ENCODE results near the gene RASAL2. TPM values are rescaled to one million over a fixed set of nuclear protein-coding genes. Genes with fewer than 3 reads are reported as not detected.
"Not testable (repeated sequence)": the region's sequence is repeated elsewhere in the genome, so short reads cannot be mapped to it uniquely, and the experiment has no call there.

RASAL2 gene
- total and polyA plus RNA-seq, 4 donors: 21.6 to 32.6 (median 28.7) TPM

- 91% methylated on average over 1 of the region's 4 CpGs for WGBS (ENCODE audit: insufficient coverage)
- H3K27me3 ChIP-seq (ENCODE audit: control insufficient read depth, insufficient read depth, low read length); H3K4me3 ChIP-seq (ENCODE audit: low read depth, low read length); H3K27ac ChIP-seq (ENCODE audit: low read depth, low read length); H3K36me3 ChIP-seq (ENCODE audit: control insufficient read depth, insufficient read depth, low read length); H3K4me1 ChIP-seq (ENCODE audit: control insufficient read depth, insufficient read depth, low read length); DNase-seq (ENCODE audit: low read depth in 4 of 6, low spot score in 6 of 6); H3K9me3 ChIP-seq (ENCODE audit: control insufficient read depth, insufficient read depth, low read length): not testable (repeated sequence)
Observed at GRCh38 chr1:178202095-178202494, 108.2 kb downstream of the RASAL2 start.

DNA sequence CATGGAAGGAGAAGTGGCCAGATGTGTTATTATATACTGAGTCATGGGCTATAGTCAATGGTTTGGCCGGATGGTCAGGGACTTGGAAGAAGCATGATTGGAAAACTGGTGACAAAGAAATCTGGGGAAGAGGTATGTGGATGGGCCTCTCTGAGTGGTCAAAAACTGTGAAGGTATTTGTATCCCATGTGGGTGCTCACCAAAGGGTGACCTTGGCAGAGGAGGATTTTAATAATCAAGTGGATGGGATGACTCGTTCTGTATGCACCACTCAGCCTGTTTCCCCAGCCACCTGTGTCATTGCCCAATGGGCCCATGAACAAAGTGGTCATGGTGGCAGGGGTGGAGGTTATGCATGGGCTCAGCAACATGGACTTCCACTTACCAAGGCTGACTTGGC lies 108.6 kb downstream of the RASAL2 start:
- 100% methylated on average over 2 of the region's 2 CpGs for WGBS (ENCODE audit: insufficient coverage)
- not testable (repeated sequence) for H3K27ac ChIP-seq (ENCODE audit: low read depth, low read length); DNase-seq (ENCODE audit: low read depth in 4 of 6, low spot score in 6 of 6); H3K36me3 ChIP-seq (ENCODE audit: control insufficient read depth, insufficient read depth, low read length); H3K4me1 ChIP-seq (ENCODE audit: control insufficient read depth, insufficient read depth, low read length); H3K9me3 ChIP-seq (ENCODE audit: control insufficient read depth, insufficient read depth, low read length); H3K4me3 ChIP-seq (ENCODE audit: low read depth, low read length); H3K27me3 ChIP-seq (ENCODE audit: control insufficient read depth, insufficient read depth, low read length)

DNA sequence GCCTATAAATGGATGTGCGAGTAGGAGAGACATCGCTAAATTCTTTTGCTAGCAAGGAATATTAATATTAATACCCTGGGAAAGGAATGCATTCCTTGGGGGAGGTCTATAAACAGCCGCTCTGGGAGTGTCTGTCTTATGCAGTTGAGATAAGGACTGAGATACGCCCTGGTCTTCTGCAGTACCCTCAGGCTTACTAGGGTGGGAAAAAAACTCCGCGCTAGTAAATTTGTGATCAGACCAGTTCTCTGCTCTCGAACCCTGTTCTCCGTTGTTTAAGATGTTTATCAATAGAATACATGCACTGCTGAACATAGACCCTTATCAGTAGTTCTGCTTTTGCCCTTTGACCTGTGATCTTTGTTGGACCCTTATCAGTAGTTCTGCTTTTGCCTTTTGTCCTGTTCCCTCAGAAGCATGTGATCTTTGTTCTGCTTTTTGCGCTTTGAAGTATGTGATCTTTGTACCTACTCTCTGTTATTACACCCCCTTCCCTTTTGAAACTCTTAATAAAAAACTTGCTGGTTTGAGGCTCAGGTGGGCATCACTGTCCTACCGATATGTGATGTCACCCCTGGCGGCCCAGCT lies 114.5 kb downstream of the RASAL2 start:
- not testable (repeated sequence) for DNase-seq (ENCODE audit: low read depth in 4 of 6, low spot score in 6 of 6); H3K4me3 ChIP-seq (ENCODE audit: low read depth, low read length); H3K27me3 ChIP-seq (ENCODE audit: control insufficient read depth, insufficient read depth, low read length); H3K36me3 ChIP-seq (ENCODE audit: control insufficient read depth, insufficient read depth, low read length); H3K27ac ChIP-seq (ENCODE audit: low read depth, low read length); H3K4me1 ChIP-seq (ENCODE audit: control insufficient read depth, insufficient read depth, low read length)
- 100% methylated on average over 5 of the region's 11 CpGs for WGBS (ENCODE audit: insufficient coverage)
- peaks cover 13% of the 10 kb centered on the region for H3K9me3 ChIP-seq (ENCODE audit: control insufficient read depth, insufficient read depth, low read length)

DNA sequence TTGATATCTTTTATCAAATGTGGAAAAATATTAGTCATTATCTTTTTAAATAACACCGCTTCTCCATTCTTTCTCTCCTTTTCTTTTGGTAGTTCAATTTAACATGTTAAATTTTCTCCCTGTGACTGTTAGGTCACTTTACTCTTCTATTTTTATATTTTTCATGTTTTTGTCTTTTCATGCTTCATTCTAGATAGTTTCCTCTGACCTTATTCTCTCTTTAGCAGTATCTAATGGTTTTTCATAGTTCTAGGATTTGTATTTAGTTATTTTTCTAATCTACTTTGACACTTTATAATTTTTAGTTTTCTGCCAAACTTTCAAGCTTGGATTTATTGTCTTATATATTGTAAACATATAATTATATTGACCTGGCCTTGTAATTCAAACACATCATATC lies 116.0 kb downstream of the RASAL2 start:
- Histone ChIP-seq H3K36me3 (ENCODE audit: control insufficient read depth, insufficient read depth, low read length) (peaks cover 3% of the 10 kb centered on the region), H3K4me1 (ENCODE audit: control insufficient read depth, insufficient read depth, low read length) (no peaks in the 10 kb centered on the region), H3K27ac (ENCODE audit: low read depth, low read length) (no peak overlapping the region), H3K4me3 (ENCODE audit: low read depth, low read length) (no peak overlapping the region), H3K9me3 (ENCODE audit: control insufficient read depth, insufficient read depth, low read length) (peaks cover 13% of the 10 kb centered on the region), H3K27me3 (ENCODE audit: control insufficient read depth, insufficient read depth, low read length) (no peaks in the 10 kb centered on the region)
- WGBS (ENCODE audit: insufficient coverage): no CpG with 5 or more reads among the region's 1 CpG
- DNase-seq (ENCODE audit: low read depth in 4 of 6, low spot score in 6 of 6): no peak

GRCh38 chr1:178218550-178218949 lies 124.6 kb downstream of the RASAL2 start:
- Histone ChIP-seq H3K36me3 (ENCODE audit: control insufficient read depth, insufficient read depth, low read length) (no peaks in the 10 kb centered on the region), H3K4me3 (ENCODE audit: low read depth, low read length) (no peak overlapping the region), H3K9me3 (ENCODE audit: control insufficient read depth, insufficient read depth, low read length) (no peaks in the 10 kb centered on the region), H3K27ac (ENCODE audit: low read depth, low read length) (no peak overlapping the region), H3K4me1 (ENCODE audit: control insufficient read depth, insufficient read depth, low read length) (no peaks in the 10 kb centered on the region), H3K27me3 (ENCODE audit: control insufficient read depth, insufficient read depth, low read length) (no peaks in the 10 kb centered on the region)
- 95% methylated on average over 5 of the region's 6 CpGs for WGBS (ENCODE audit: insufficient coverage)
- no peak for DNase-seq (ENCODE audit: low read depth in 4 of 6, low spot score in 6 of 6)

- no peak for DNase-seq (ENCODE audit: low read depth in 4 of 6, low spot score in 6 of 6)
- Histone ChIP-seq H3K9me3 (ENCODE audit: control insufficient read depth, insufficient read depth, low read length) (no peaks in the 10 kb centered on the region), H3K27ac (ENCODE audit: low read depth, low read length) (no peak overlapping the region), H3K36me3 (ENCODE audit: control insufficient read depth, insufficient read depth, low read length) (no peaks in the 10 kb centered on the region), H3K4me3 (ENCODE audit: low read depth, low read length) (no peak overlapping the region), H3K4me1 (ENCODE audit: control insufficient read depth, insufficient read depth, low read length) (no peaks in the 10 kb centered on the region), H3K27me3 (ENCODE audit: control insufficient read depth, insufficient read depth, low read length) (no peaks in the 10 kb centered on the region)
- WGBS (ENCODE audit: insufficient coverage): no CpG with 5 or more reads among the region's 1 CpG
Observed at GRCh38 chr1:178220094-178220493, 126.2 kb downstream of the RASAL2 start.

GRCh38 chr1:178223289-178223688 lies 129.4 kb downstream of the RASAL2 start:
- H3K9me3 ChIP-seq (ENCODE audit: control insufficient read depth, insufficient read depth, low read length): no peaks in the 10 kb centered on the region
- H3K27ac ChIP-seq (ENCODE audit: low read depth, low read length): no peak overlapping the region
- no peaks in the 10 kb centered on the region for H3K4me1 ChIP-seq (ENCODE audit: control insufficient read depth, insufficient read depth, low read length)
- H3K27me3 ChIP-seq (ENCODE audit: control insufficient read depth, insufficient read depth, low read length): no peaks in the 10 kb centered on the region
- DNase-seq (ENCODE audit: low read depth in 4 of 6, low spot score in 6 of 6): no peak
- WGBS (ENCODE audit: insufficient coverage): 96% methylated on average over 1 of the region's 1 CpG
- H3K36me3 ChIP-seq (ENCODE audit: control insufficient read depth, insufficient read depth, low read length): no peaks in the 10 kb centered on the region
- no peak overlapping the region for H3K4me3 ChIP-seq (ENCODE audit: low read depth, low read length)

- Histone ChIP-seq H3K27ac (ENCODE audit: low read depth, low read length) (no peak overlapping the region), H3K4me1 (ENCODE audit: control insufficient read depth, insufficient read depth, low read length) (no peaks in the 10 kb centered on the region), H3K36me3 (ENCODE audit: control insufficient read depth, insufficient read depth, low read length) (no peaks in the 10 kb centered on the region), H3K4me3 (ENCODE audit: low read depth, low read length) (no peak overlapping the region), H3K27me3 (ENCODE audit: control insufficient read depth, insufficient read depth, low read length) (no peaks in the 10 kb centered on the region), H3K9me3 (ENCODE audit: control insufficient read depth, insufficient read depth, low read length) (no peaks in the 10 kb centered on the region)
- DNase-seq (ENCODE audit: low read depth in 4 of 6, low spot score in 6 of 6): no peak
- no CpG with 5 or more reads among the region's 4 CpGs for whole genome bisulfite sequencing (ENCODE audit: insufficient coverage)
Observed at GRCh38 chr1:178224358-178224757, 130.5 kb downstream of the RASAL2 start.

DNA sequence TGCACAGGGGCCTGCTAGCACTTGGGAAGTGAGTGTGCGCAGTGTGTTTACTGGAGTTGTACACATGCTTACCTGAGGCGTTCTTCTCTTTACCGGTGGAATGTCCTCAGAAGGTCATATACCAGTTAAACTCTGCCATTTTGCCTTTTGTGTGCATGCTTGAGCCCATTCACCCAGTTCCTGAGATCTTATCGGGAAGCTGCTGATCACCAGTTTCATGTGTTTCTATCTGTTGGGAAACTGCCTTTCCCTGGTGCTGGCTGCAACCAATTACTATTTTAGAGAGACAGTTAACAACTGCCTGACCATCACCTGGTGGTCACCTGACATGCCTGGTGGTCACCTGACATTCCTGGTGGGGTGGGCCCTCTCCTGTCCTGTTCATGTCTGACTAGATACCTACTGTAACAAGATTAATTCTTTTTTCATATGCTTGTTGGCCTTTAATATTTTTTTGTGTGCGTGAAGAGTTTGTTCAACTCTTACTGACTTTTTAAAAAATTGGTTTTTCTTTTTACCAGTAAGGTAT lies 137.0 kb downstream of the RASAL2 start:
- H3K4me3 ChIP-seq (ENCODE audit: low read depth, low read length): no peak overlapping the region
- H3K36me3 ChIP-seq (ENCODE audit: control insufficient read depth, insufficient read depth, low read length): no peaks in the 10 kb centered on the region
- no peaks in the 10 kb centered on the region for H3K9me3 ChIP-seq (ENCODE audit: control insufficient read depth, insufficient read depth, low read length)
- no peaks in the 10 kb centered on the region for H3K4me1 ChIP-seq (ENCODE audit: control insufficient read depth, insufficient read depth, low read length)
- no peak overlapping the region for H3K27ac ChIP-seq (ENCODE audit: low read depth, low read length)
- no peaks in the 10 kb centered on the region for H3K27me3 ChIP-seq (ENCODE audit: control insufficient read depth, insufficient read depth, low read length)
- DNase-seq (ENCODE audit: low read depth in 4 of 6, low spot score in 6 of 6): no peak
- 94% methylated on average over 4 of the region's 5 CpGs for WGBS (ENCODE audit: insufficient coverage)

DNA sequence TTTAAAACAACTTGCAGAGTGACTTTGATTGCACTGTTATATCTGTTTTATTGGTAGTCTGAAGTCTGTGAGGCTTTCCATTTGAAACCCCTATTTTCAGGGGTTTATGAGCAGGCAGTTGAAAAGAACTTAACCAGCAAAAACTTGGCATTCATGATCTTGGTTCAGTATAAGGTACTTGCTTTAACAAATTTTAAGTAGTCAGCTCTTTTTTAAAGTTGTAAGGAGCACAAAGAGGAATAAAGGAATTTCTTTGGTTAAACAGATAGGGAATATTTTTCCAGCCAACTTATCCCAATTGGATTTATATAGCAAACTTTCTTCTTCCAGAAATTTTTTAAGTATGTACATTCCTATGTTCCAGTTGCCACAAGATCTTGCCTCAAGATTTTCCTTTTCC lies 138.2 kb downstream of the RASAL2 start:
- Histone ChIP-seq H3K4me3 (ENCODE audit: low read depth, low read length) (no peak overlapping the region), H3K36me3 (ENCODE audit: control insufficient read depth, insufficient read depth, low read length) (no peaks in the 10 kb centered on the region), H3K4me1 (ENCODE audit: control insufficient read depth, insufficient read depth, low read length) (no peaks in the 10 kb centered on the region), H3K27ac (ENCODE audit: low read depth, low read length) (no peak overlapping the region), H3K27me3 (ENCODE audit: control insufficient read depth, insufficient read depth, low read length) (no peaks in the 10 kb centered on the region), H3K9me3 (ENCODE audit: control insufficient read depth, insufficient read depth, low read length) (no peaks in the 10 kb centered on the region)
- DNase-seq (ENCODE audit: low read depth in 4 of 6, low spot score in 6 of 6): no peak

Measured in spinal cord (tissue), 10 donors.